Measurements from ENCODE around the gene HGFAC.
"Not testable (repeated sequence)": the region's sequence is repeated elsewhere in the genome, so short reads cannot be mapped to it uniquely, and the experiment has no call there.

The HGFAC gene

DNA sequence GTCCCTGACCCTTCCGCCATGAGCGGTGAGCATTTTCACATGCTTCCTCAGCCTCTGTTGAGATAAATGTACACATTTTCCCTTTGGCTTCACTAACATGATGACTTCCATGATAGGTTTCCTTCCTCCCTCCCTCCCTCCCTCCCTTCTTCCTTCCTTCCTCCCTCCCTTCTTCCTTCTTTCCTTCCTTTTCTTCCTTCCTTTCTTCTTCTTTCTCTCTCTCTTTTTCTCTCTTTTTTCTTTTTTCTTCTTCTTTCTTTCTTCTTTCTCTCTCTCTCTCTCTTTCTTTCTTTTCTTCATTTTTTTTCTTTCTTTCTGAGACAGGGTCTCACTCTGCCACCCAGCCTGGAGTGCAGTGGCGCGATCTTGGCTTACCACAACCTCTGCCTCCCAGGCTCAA is 8.9 kb downstream of the HGFAC start:
- TF ChIP-seq, protein P1, sequence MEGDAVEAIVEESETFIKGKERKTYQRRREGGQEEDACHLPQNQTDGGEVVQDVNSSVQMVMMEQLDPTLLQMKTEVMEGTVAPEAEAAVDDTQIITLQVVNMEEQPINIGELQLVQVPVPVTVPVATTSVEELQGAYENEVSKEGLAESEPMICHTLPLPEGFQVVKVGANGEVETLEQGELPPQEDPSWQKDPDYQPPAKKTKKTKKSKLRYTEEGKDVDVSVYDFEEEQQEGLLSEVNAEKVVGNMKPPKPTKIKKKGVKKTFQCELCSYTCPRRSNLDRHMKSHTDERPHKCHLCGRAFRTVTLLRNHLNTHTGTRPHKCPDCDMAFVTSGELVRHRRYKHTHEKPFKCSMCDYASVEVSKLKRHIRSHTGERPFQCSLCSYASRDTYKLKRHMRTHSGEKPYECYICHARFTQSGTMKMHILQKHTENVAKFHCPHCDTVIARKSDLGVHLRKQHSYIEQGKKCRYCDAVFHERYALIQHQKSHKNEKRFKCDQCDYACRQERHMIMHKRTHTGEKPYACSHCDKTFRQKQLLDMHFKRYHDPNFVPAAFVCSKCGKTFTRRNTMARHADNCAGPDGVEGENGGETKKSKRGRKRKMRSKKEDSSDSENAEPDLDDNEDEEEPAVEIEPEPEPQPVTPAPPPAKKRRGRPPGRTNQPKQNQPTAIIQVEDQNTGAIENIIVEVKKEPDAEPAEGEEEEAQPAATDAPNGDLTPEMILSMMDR (IDR thresholded peaks at IDR 0.05; ENCODE audit: borderline replicate concordance, control extremely low read depth, extremely low read depth, insufficient read depth, missing control alignments), result no peak
- in situ Hi-C loops (cut with MboI; ENCODE audit: low sequenced_read_pairs, unreplicated experiment), result loop anchor here (5.0 kb wide), 1 partner anchor 98 kb away; no protein-coding TSS in a partner anchor
- DNase-seq (ENCODE audit: low spot score), result no peak

DNA sequence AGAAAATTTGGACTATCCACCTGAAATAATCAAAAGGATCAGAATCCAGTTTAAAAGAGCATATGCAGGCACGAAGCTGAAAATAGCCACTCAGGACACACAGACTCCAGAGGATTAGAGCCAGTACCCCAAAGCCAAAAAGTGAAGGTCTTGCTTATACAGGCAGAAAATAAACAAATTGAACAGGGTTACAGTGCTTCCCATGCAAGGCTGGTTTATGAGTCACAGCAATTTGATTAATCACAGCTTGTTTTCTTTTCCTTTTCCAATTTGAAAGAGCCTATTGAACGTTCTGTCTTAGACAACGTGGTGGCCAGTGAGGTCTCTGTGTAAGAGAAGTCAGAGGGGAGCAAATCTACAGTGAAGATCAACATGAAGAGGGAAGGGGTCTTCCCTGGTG is 10.2 kb downstream of the HGFAC start:
- DNase-seq (ENCODE audit: low spot score), result no peak
- in situ Hi-C loops (cut with MboI; ENCODE audit: low sequenced_read_pairs, unreplicated experiment), result loop anchor here (5.0 kb wide), 1 partner anchor 100 kb away; no protein-coding TSS in a partner anchor
- TF ChIP-seq, protein P1 (IDR thresholded peaks at IDR 0.05; ENCODE audit: borderline replicate concordance, control extremely low read depth, extremely low read depth, insufficient read depth, missing control alignments), result no peak

DNA sequence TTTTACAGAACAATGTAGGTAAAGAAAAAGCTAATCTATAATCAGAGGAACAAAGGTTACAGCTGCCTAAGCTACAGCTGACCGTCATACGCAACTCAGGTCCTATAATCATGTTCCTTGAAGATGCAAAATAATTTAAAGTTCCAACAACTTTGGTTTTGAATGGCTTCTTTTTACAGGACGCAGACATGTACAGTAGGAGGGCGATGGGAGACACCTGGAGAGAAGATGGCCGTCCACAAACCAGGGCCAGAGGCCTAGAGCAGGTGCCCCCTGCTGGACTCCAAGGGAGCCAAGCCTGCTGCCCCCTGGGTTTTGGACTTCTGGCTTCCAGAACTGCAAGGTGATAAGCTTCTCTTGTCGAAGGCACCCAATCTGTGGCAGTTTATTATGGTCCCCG is 10.6 kb downstream of the HGFAC start:
- TF ChIP-seq, protein P1 (IDR thresholded peaks at IDR 0.05; ENCODE audit: borderline replicate concordance, control extremely low read depth, extremely low read depth, insufficient read depth, missing control alignments), result no peak
- DNase-seq (ENCODE audit: low spot score), result no peak
- in situ Hi-C loops (cut with MboI; ENCODE audit: low sequenced_read_pairs, unreplicated experiment), result loop anchor here (5.0 kb wide), 1 partner anchor 100 kb away; no protein-coding TSS in a partner anchor

DNA sequence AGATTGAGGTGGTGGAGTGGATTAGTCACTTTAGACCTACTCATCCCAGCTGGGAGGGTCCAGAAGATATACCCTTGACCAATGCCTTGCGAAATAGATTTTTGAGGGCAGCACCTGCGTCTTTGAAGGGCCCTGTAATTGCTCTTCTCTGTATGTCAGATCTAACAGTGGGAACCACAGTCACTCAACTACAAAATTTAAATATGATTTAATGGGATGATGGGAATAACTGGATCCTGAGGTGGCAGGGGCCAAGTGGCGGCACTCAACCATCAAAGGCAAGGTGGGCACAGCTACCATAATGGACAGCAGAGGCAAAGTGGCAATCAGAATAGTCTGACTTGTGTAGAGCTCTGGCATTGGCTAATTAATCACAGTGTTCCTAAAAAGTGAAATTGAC is 13.8 kb downstream of the HGFAC start:
- DNase-seq (ENCODE audit: low spot score); in situ Hi-C loops (cut with MboI; ENCODE audit: low sequenced_read_pairs, unreplicated experiment): not testable (repeated sequence)

DNA sequence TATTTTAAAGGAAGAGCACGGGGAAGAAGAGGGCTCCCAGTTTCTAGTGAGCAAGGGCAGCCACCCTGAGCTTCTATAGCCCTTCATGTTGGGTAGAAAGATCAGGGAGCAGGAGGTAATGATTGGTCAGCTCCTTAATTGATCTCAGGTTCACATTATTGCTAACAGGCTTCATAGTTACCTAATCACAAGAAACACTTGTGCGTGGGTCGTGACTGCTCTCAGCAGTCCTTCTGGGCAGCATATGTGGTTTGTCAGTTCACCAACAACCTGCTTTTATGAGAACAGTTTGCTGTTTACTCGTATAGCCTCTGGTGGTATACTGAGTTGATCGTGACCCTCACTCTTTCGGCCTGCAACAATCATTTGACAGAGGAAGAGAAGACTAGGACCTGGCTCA is 16.6 kb downstream of the HGFAC start:
- DNase-seq (ENCODE audit: low spot score), result no peak
- TF ChIP-seq, protein P1 (IDR thresholded peaks at IDR 0.05; ENCODE audit: borderline replicate concordance, control extremely low read depth, extremely low read depth, insufficient read depth, missing control alignments), result no peak
- in situ Hi-C loops (cut with MboI; ENCODE audit: low sequenced_read_pairs, unreplicated experiment), result no loop called here

DNA sequence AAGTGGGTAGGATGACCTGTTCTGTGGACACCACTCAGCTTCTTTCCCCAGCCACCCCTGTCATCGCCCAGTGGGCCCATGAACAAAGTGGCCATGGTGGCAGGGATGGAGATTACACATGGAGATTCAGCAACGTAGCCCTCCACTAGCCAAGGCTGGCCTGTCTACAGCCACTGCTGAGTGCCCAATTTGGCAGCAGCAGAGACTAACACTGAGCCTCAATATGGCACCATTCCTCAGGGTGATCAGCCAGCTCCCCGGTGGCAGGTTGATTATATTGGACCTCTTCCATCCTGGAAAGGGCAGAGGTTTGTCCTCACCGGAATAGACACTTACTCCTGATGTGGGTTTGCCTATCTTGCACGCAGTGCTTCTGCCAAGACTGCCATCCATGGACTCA is 17.4 kb downstream of the HGFAC start:
- DNase-seq (ENCODE audit: low spot score); in situ Hi-C loops (cut with MboI; ENCODE audit: low sequenced_read_pairs, unreplicated experiment): not testable (repeated sequence)

DNA sequence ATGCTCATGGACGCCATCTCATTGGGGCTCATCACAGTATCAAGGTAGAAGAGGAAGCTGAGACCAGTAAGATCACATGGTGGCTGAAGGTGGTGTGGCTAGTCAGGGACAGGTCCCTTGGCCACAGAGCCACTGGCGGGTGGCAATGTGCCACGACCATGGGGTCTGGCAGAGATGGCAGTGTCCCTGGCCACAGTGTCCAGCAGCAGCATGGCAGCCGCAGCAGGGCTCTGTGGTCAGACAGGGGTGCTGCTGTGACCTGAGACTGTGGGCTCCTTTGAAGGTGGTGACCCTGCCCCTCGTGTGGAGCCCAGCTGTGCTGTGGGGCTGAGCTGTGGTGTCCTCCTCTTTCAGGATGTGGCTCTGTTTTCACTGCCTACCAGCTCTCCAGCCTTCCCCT is 19.2 kb downstream of the HGFAC start:
- TF ChIP-seq, protein P1 (IDR thresholded peaks at IDR 0.05; ENCODE audit: borderline replicate concordance, control extremely low read depth, extremely low read depth, insufficient read depth, missing control alignments), result no peak
- in situ Hi-C loops (cut with MboI; ENCODE audit: low sequenced_read_pairs, unreplicated experiment), result no loop called here
- no peak for DNase-seq (ENCODE audit: low spot score)
